Breast epithelium (tissue), 4 donors: ENCODE data around the gene FBXW8. TPM values are rescaled to one million over a fixed set of nuclear protein-coding genes. Genes with fewer than 3 reads are reported as not detected.

Source experiments
- DNase-seq, 2 donors: peaks; one replicate each; pipeline ENCODE4 v3.0.0-alpha.2; 2019; ENCODE audit warnings: low spot score in 2 of 2
- H3K27ac ChIP-seq, 2 donors: fragments of 200-600 bp; sonication (generic) in 1 of 2; one replicate each; pipeline ENCODE4 v1.5.1; 2016 to 2019; ENCODE audit warnings: mild to moderate bottlenecking in 1 of 2
- H3K27me3 ChIP-seq, 2 donors: fragments of 200-600 bp; sonication (generic) in 1 of 2; one replicate each; pipeline versions ENCODE4 v1.5.1 to v1.6.0; 2017 to 2019; ENCODE audit warnings: control low read depth in 1 of 2, mild to moderate bottlenecking in 1 of 2
- H3K36me3 ChIP-seq: fragments of 200-600 bp; one replicate; pipeline ENCODE4 v1.5.1; 2019
- H3K4me1 ChIP-seq, 2 donors: fragments of 200-600 bp; sonication (generic); one replicate each; pipeline ENCODE4 v1.5.1; 2016 to 2019; ENCODE audit warnings: control low read depth in 1 of 2
- H3K4me3 ChIP-seq, 3 donors: fragments of 200-600 bp; sonication (generic); 1 replicate in 2 of 3; 2 replicates in 1 of 3; pipeline ENCODE4 v1.5.1; 2016 to 2019; ENCODE audit warnings: mild to moderate bottlenecking in 3 of 3, moderate library complexity in 2 of 3
- H3K9me3 ChIP-seq, 2 donors: fragments of 200-600 bp; sonication (generic) in 1 of 2; one replicate each; pipeline ENCODE4 v1.5.1; 2016 to 2019; ENCODE audit warnings: control low read depth in 1 of 2
- POLR2A ChIP-seq: fragments of 450-650 bp; IDR thresholded peaks from one replicate; pipeline ENCODE4 v1.6.1; 2016; ENCODE audit warnings: antibody characterized with exemption, mild to moderate bottlenecking, moderate library complexity
- POLR2AphosphoS5 ChIP-seq, 3 donors: sonication (generic); formaldehyde crosslinking; IDR thresholded peaks; one replicate each; pipeline ENCODE4 v1.6.1; 2017; ENCODE audit warnings: antibody characterized with exemption in 3 of 3
- intact Hi-C: fragments of 100-400 bp; cut with DNase I; formaldehyde crosslinking; loops from one replicate; pipeline ENCODE4 v1.15.1; 2023; ENCODE audit warnings: low total_unique reads
- total RNA-seq, 3 donors: library from RNA; depleted of rRNA; stranded (reverse); fragments of >200 nt; gene quantifications; one replicate each; pipeline ENCODE4 v1.1.0, GENCODE V29; 2016
- TF ChIP-seq, protein P1 (sequence below), 3 donors: fragments of 450-650 bp; IDR thresholded peaks; one replicate each; pipeline ENCODE4 v1.5.1; 2016 to 2017; ENCODE audit warnings: antibody characterized with exemption in 3 of 3, mild to moderate bottlenecking in 3 of 3, moderate library complexity in 3 of 3

FBXW8 gene
- total RNA-seq, 3 donors from 2014 or later = 14.9 to 22.3 (median 16.4) TPM

GRCh38 chr12:116978791-116979508 is 68.2 kb downstream of the FBXW8 start:
- Histone ChIP-seq H3K27me3 (no peaks in the 10 kb centered on the region), H3K9me3 (no peaks in the 10 kb centered on the region), H3K4me3 (no peak overlapping the region), H3K36me3 (no peaks in the 10 kb centered on the region), H3K4me1 (no peaks in the 10 kb centered on the region), H3K27ac (no peak overlapping the region)
- TF ChIP-seq POLR2A (no peak), POLR2AphosphoS5 (IDR thresholded peaks at IDR 0.05) (no peak)
- DNase-seq = no peak
- intact Hi-C loops = no loop called here

DNA sequence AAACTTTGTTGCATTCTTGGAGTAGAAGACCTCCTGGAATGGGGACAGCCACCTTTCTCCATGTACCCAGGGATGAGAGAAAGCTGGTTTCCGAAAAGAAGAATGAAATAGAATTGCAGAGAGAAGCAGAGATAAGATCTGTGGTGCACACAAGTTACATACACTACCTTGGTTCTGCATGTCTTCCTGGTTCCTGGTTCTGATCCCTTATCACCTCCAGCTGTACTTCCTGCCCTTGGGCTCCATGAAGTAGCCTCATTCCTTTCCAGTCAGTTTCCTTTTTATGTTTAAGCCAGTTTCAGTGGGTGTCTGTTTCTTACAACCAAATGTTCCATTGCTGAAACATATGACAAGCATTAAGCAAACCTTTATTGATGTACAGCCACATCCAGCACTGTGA is 69.3 kb downstream of the FBXW8 start:
- intact Hi-C loops = no loop called here
- TF ChIP-seq POLR2A = no peak
- no peak for TF ChIP-seq POLR2AphosphoS5 (IDR thresholded peaks at IDR 0.05)
- TF ChIP-seq, protein P1, sequence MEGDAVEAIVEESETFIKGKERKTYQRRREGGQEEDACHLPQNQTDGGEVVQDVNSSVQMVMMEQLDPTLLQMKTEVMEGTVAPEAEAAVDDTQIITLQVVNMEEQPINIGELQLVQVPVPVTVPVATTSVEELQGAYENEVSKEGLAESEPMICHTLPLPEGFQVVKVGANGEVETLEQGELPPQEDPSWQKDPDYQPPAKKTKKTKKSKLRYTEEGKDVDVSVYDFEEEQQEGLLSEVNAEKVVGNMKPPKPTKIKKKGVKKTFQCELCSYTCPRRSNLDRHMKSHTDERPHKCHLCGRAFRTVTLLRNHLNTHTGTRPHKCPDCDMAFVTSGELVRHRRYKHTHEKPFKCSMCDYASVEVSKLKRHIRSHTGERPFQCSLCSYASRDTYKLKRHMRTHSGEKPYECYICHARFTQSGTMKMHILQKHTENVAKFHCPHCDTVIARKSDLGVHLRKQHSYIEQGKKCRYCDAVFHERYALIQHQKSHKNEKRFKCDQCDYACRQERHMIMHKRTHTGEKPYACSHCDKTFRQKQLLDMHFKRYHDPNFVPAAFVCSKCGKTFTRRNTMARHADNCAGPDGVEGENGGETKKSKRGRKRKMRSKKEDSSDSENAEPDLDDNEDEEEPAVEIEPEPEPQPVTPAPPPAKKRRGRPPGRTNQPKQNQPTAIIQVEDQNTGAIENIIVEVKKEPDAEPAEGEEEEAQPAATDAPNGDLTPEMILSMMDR (IDR thresholded peaks at IDR 0.05) = no peak
- Histone ChIP-seq H3K27ac (no peak overlapping the region), H3K36me3 (no peaks in the 10 kb centered on the region), H3K4me3 (no peak overlapping the region), H3K27me3 (no peaks in the 10 kb centered on the region), H3K4me1 (no peaks in the 10 kb centered on the region), H3K9me3 (no peaks in the 10 kb centered on the region)
- no peak for DNase-seq

- no peaks in the 10 kb centered on the region for H3K4me1 ChIP-seq
- H3K36me3 ChIP-seq = no peaks in the 10 kb centered on the region
- intact Hi-C loops = no loop called here
- H3K27me3 ChIP-seq = no peaks in the 10 kb centered on the region
- no peak for DNase-seq
- H3K9me3 ChIP-seq = no peaks in the 10 kb centered on the region
- H3K27ac ChIP-seq = no peak overlapping the region
- no peak overlapping the region for H3K4me3 ChIP-seq
- TF ChIP-seq POLR2A = no peak
- TF ChIP-seq, protein P1 (IDR thresholded peaks at IDR 0.05) = no peak
- TF ChIP-seq POLR2AphosphoS5 (IDR thresholded peaks at IDR 0.05) = no peak
These were observed 72.2 kb downstream of the FBXW8 start for GRCh38 chr12:116982791-116983411.

DNA sequence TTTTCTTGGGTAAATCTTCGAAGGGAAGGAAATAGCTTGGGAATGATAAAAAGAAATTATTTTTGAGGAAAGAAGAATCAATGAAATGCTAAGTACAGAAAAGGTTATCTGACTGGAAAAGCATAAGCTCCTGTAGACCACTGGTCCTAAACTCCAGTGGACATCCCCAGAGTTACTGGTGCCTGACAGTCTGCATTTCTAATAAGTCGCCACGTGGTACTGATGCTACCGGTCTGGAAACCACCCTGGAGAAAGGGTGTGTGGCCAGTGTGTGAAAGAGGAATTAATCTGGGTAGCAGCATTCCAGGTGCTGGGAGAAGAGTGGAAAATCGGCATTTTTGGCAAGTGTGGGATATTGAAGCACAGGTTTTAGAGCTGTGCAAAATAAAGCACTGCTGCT is 73.3 kb downstream of the FBXW8 start:
- Histone ChIP-seq H3K4me3 (no peak overlapping the region), H3K27me3 (no peaks in the 10 kb centered on the region), H3K9me3 (no peaks in the 10 kb centered on the region), H3K4me1 (no peaks in the 10 kb centered on the region), H3K36me3 (no peaks in the 10 kb centered on the region), H3K27ac (no peak overlapping the region)
- intact Hi-C loops = no loop called here
- DNase-seq = no peak
- TF ChIP-seq, protein P1 (IDR thresholded peaks at IDR 0.05) = no peak
- no peak for TF ChIP-seq POLR2AphosphoS5 (IDR thresholded peaks at IDR 0.05)
- TF ChIP-seq POLR2A = no peak

- DNase-seq = no peak
- H3K27me3 ChIP-seq = no peaks in the 10 kb centered on the region
- intact Hi-C loops = no loop called here
- H3K4me1 ChIP-seq = no peaks in the 10 kb centered on the region
- H3K27ac ChIP-seq = no peak overlapping the region
- H3K4me3 ChIP-seq = no peak overlapping the region
- TF ChIP-seq POLR2A (no peak), POLR2AphosphoS5 (IDR thresholded peaks at IDR 0.05) (no peak)
- TF ChIP-seq, protein P1 (IDR thresholded peaks at IDR 0.05) = no peak
- H3K9me3 ChIP-seq = no peaks in the 10 kb centered on the region
- H3K36me3 ChIP-seq = no peaks in the 10 kb centered on the region
These were observed 79.6 kb downstream of the FBXW8 start for GRCh38 chr12:116990329-116990728.
